GM12891 (cell line): ENCODE results near the gene SPP2.

ENCODE experiments used
- POLR2A ChIP-seq: IDR thresholded peaks from 2 replicates; pipeline ENCODE4 v1.6.1; 2011; ENCODE audit warnings: low read depth, low read length, control low read depth
- POLR2AphosphoS5 ChIP-seq: IDR thresholded peaks from 2 replicates; pipeline ENCODE4 v1.6.1; 2011; ENCODE audit warnings: low read depth, low read length, control low read depth
- POU2F2 ChIP-seq: IDR thresholded peaks from 2 replicates; pipeline ENCODE4 v1.6.1; 2011; ENCODE audit warnings: low read depth, mild to moderate bottlenecking, control low read depth, low read length, moderate library complexity
- SPI1 ChIP-seq: IDR thresholded peaks from 2 replicates; pipeline ENCODE4 v1.6.1; 2011; ENCODE audit warnings: low read depth, low read length, control low read depth
- TAF1 ChIP-seq: IDR thresholded peaks from 2 replicates; pipeline ENCODE4 v1.6.1; 2011; ENCODE audit warnings: low read depth, low read length, control low read depth

GRCh38 chr2:234015861-234016260, 34.6 kb upstream of the SPP2 start:
- TF ChIP-seq POLR2AphosphoS5 (no peak), POLR2A (no peak), TAF1 (no peak), SPI1 (no peak), POU2F2 (no peak)
